ENCODE data around the gene NEURL3. TPM values are rescaled to one million over a fixed set of nuclear protein-coding genes. Genes with fewer than 3 reads are reported as not detected.

Gene NEURL3
- total and polyA plus RNA-seq, 3 experiments from 2014 or later: 0.22 TPM; not detected in 2

Other genes starting within 250 kb of the NEURL3 start
- gene TMEM127, start 239.4 kb downstream of the NEURL3 start, total RNA-seq: 10 to 100 TPM; 29.8 to 33.4 TPM
- gene TMEM127, start 239.4 kb downstream of the NEURL3 start, polyA plus RNA-seq: 46.8 TPM
- gene CIAO1, start 239.1 kb downstream of the NEURL3 start, total RNA-seq: 10 to 100 TPM; 73.8 to 77.9 TPM
- gene CIAO1, start 239.1 kb downstream of the NEURL3 start, polyA plus RNA-seq: 104 TPM
- 100 to 1,000 TPM; 203 to 206 TPM for gene SNRNP200, start 199.8 kb downstream of the NEURL3 start, total RNA-seq
- gene SNRNP200, start 199.8 kb downstream of the NEURL3 start, polyA plus RNA-seq: 108 TPM
- gene ITPRIPL1, start 180.0 kb downstream of the NEURL3 start, total RNA-seq: 10 to 100 TPM; 55.5 to 58.3 TPM
- gene ITPRIPL1, start 180.0 kb downstream of the NEURL3 start, polyA plus RNA-seq: 17.5 TPM
- gene NCAPH, start 169.6 kb downstream of the NEURL3 start, total RNA-seq: 10 to 100 TPM; 59.5 to 65.6 TPM
- 1.3 TPM for gene NCAPH, start 169.6 kb downstream of the NEURL3 start, polyA plus RNA-seq
- gene ARID5A, start 31.4 kb upstream of the NEURL3 start, total RNA-seq: 100 to 1,000 TPM; 146 to 147 TPM
- gene ARID5A, start 31.4 kb upstream of the NEURL3 start, polyA plus RNA-seq: 84.0 TPM
- gene KANSL3, start 133.0 kb upstream of the NEURL3 start, total RNA-seq: 10 to 100 TPM; 42.2 to 46.6 TPM
- 18.3 TPM for gene KANSL3, start 133.0 kb upstream of the NEURL3 start, polyA plus RNA-seq
- gene FER1L5, start 137.4 kb upstream of the NEURL3 start, total RNA-seq: not detected
- gene FER1L5, start 137.4 kb upstream of the NEURL3 start, polyA plus RNA-seq: not detected
- 1 to 10 TPM; 9.4 to 9.9 TPM for gene LMAN2L, start 234.7 kb upstream of the NEURL3 start, total RNA-seq
- gene LMAN2L, start 234.7 kb upstream of the NEURL3 start, polyA plus RNA-seq: 25.9 TPM